ENCODE results near the gene SPINK8. TPM values are rescaled to one million over a fixed set of nuclear protein-coding genes. Genes with fewer than 3 reads are reported as not detected.

Gene SPINK8
- total and polyA plus RNA-seq, 2 experiments from 2014 or later = not detected

GRCh38 chr3:48270306-48270705 is 63.2 kb downstream of the SPINK8 start:
- Histone ChIP-seq H3K4me1 (ENCODE audit: low read depth) (peaks cover 2% of the 10 kb centered on the region), H3K4me3 (no peak overlapping the region), H3K9me3 (ENCODE audit: low read depth) (no peaks in the 10 kb centered on the region), H3K27me3 (no peaks in the 10 kb centered on the region), H3K36me3 (peaks cover 14% of the 10 kb centered on the region), H3K27ac (no peak overlapping the region)
- no peak for DNase-seq (ENCODE audit: low read depth in 1 of 2, low spot score in 1 of 2)
- no peak for TF ChIP-seq CTCF (IDR thresholded peaks at IDR 0.05; ENCODE audit: low read depth, low read length)

- Histone ChIP-seq H3K4me3 (no peak overlapping the region), H3K27me3 (no peaks in the 10 kb centered on the region), H3K27ac (no peak overlapping the region), H3K36me3 (peaks cover 14% of the 10 kb centered on the region), H3K9me3 (ENCODE audit: low read depth) (no peaks in the 10 kb centered on the region), H3K4me1 (ENCODE audit: low read depth) (peaks cover 2% of the 10 kb centered on the region)
- no peak for TF ChIP-seq CTCF (IDR thresholded peaks at IDR 0.05; ENCODE audit: low read depth, low read length)
- no peak for DNase-seq (ENCODE audit: low read depth in 1 of 2, low spot score in 1 of 2)
Measured at GRCh38 chr3:48269592-48269991, 63.9 kb downstream of the SPINK8 start.

GRCh38 chr3:48268936-48269561 is 64.4 kb downstream of the SPINK8 start:
- Histone ChIP-seq H3K27ac (no peak overlapping the region), H3K9me3 (ENCODE audit: low read depth) (no peaks in the 10 kb centered on the region), H3K4me3 (no peak overlapping the region), H3K36me3 (peaks cover 15% of the 10 kb centered on the region), H3K4me1 (ENCODE audit: low read depth) (peaks cover 2% of the 10 kb centered on the region), H3K27me3 (no peaks in the 10 kb centered on the region)
- DNase-seq (ENCODE audit: low read depth in 1 of 2, low spot score in 1 of 2) = peak in 1 of 2 donors; percentile 18
- no peak for TF ChIP-seq CTCF (IDR thresholded peaks at IDR 0.05; ENCODE audit: low read depth, low read length)

GRCh38 chr3:48268381-48268935 is 65.0 kb downstream of the SPINK8 start:
- H3K4me3 ChIP-seq = no peak overlapping the region
- H3K27ac ChIP-seq = no peak overlapping the region
- no peaks in the 10 kb centered on the region for H3K27me3 ChIP-seq
- TF ChIP-seq CTCF (IDR thresholded peaks at IDR 0.05; ENCODE audit: low read depth, low read length) = no peak
- H3K4me1 ChIP-seq (ENCODE audit: low read depth) = no peaks in the 10 kb centered on the region
- DNase-seq (ENCODE audit: low read depth in 1 of 2, low spot score in 1 of 2) = no peak
- H3K9me3 ChIP-seq (ENCODE audit: low read depth) = no peaks in the 10 kb centered on the region
- peaks cover 19% of the 10 kb centered on the region for H3K36me3 ChIP-seq

GRCh38 chr3:48267782-48268181 is 65.7 kb downstream of the SPINK8 start:
- Histone ChIP-seq H3K4me1 (ENCODE audit: low read depth) (no peaks in the 10 kb centered on the region), H3K9me3 (ENCODE audit: low read depth) (no peaks in the 10 kb centered on the region), H3K36me3 (peaks cover 19% of the 10 kb centered on the region), H3K27ac (no peak overlapping the region), H3K27me3 (no peaks in the 10 kb centered on the region), H3K4me3 (no peak overlapping the region)
- DNase-seq (ENCODE audit: low read depth in 1 of 2, low spot score in 1 of 2) = no peak
- TF ChIP-seq CTCF (IDR thresholded peaks at IDR 0.05; ENCODE audit: low read depth, low read length) = no peak
